Measurements from ENCODE around the gene SLC30A9. TPM values are rescaled to one million over a fixed set of nuclear protein-coding genes. Genes with fewer than 3 reads are reported as not detected.

The SLC30A9 gene
- total and polyA plus RNA-seq, 2 of the 13 experiments (the other 11 are each of a cell fraction or from before 2014, with no cell fraction given): 27.5 to 72.8 TPM

- TF ChIP-seq ZBTB21 (CRISPR knock-in tag; IDR thresholded peaks at IDR 0.05): peak; percentile 99
- peak; percentile 59; the same call in 1 of the 2 replicates for TF ChIP-seq BCL3 (CRISPR knock-in tag; IDR thresholded peaks at IDR 0.05)
- TF ChIP-seq ZFP41 (CRISPR knock-in tag; IDR thresholded peaks at IDR 0.05; ENCODE audit: borderline replicate concordance): no peak
- peak; percentile 44 for TF ChIP-seq TEAD3 (CRISPR knock-in tag; optimal IDR thresholded peaks at IDR 0.05; ENCODE audit: borderline replicate concordance)
- TF ChIP-seq TGIF2 (CRISPR knock-in tag; IDR thresholded peaks at IDR 0.05): peak; percentile 90
- TF ChIP-seq ZNF224 (CRISPR knock-in tag; IDR thresholded peaks at IDR 0.05): no peak
- no peak for TF ChIP-seq TFE3 (CRISPR knock-in tag; IDR thresholded peaks at IDR 0.05)
- peak; percentile 92 for TF ChIP-seq SRY (CRISPR knock-in tag; IDR thresholded peaks at IDR 0.05)
- peak; percentile 56; the same call in 1 of the 2 replicates for TF ChIP-seq ZNF564 (CRISPR knock-in tag; IDR thresholded peaks at IDR 0.05)
- TF ChIP-seq ZNF816 (CRISPR knock-in tag; IDR thresholded peaks at IDR 0.05; ENCODE audit: borderline replicate concordance): no peak
- TF ChIP-seq ETS1 (CRISPR knock-in tag; IDR thresholded peaks at IDR 0.05): no peak
- TF ChIP-seq FOXA3 (CRISPR knock-in tag; IDR thresholded peaks at IDR 0.05): peak; percentile 7; the same call in 1 of the 2 replicates
- no peak for TF ChIP-seq ZNF576 (CRISPR knock-in tag; IDR thresholded peaks at IDR 0.05)
- TF ChIP-seq ZNF335 (CRISPR knock-in tag; IDR thresholded peaks at IDR 0.05): peak; percentile 66; the same call in 1 of the 2 replicates
- TF ChIP-seq RFX5 (IDR thresholded peaks at IDR 0.05; ENCODE audit: low read depth, low read length): peak; percentile 73
- TF ChIP-seq FOXC1 (CRISPR knock-in tag; IDR thresholded peaks at IDR 0.05; ENCODE audit: borderline replicate concordance): peak; percentile 93
- TF ChIP-seq ZNF260 (CRISPR knock-in tag; IDR thresholded peaks at IDR 0.05; ENCODE audit: borderline replicate concordance, low read depth): no peak
- TF ChIP-seq ZNF296 (CRISPR knock-in tag; conservative IDR thresholded peaks at IDR 0.05): 0 out of 2 replicates have a peak, but pooled peaks have one; percentile 27
- TF ChIP-seq SPEN (CRISPR knock-in tag; IDR thresholded peaks at IDR 0.05; ENCODE audit: low read depth): peak; percentile 92
- no peak for TF ChIP-seq NPAS2 (CRISPR knock-in tag; IDR thresholded peaks at IDR 0.05; ENCODE audit: borderline replicate concordance)
- peak; percentile 72 for TF ChIP-seq ATF2 (CRISPR knock-in tag; IDR thresholded peaks at IDR 0.05)
- peak; percentile 73 for TF ChIP-seq CEBPG (CRISPR knock-in tag; IDR thresholded peaks at IDR 0.05)
- TF ChIP-seq HDAC1 (CRISPR knock-in tag; IDR thresholded peaks at IDR 0.05): peak; percentile 85
- no peak for TF ChIP-seq REL (CRISPR knock-in tag; conservative IDR thresholded peaks at IDR 0.05)
- TF ChIP-seq ZNF234 (CRISPR knock-in tag; conservative IDR thresholded peaks at IDR 0.05): 0 out of 2 replicates have a peak, but pooled peaks have one; percentile 45
Observed at GRCh38 chr4:41990365-41991111, at the start of gene SLC30A9 (continued).

All from HepG2 (cell line).